CD14-positive monocyte (primary cell): ENCODE results near the gene RBM7. TPM values are rescaled to one million over a fixed set of nuclear protein-coding genes. Genes with fewer than 3 reads are reported as not detected.

Experiments used
- DNase-seq, 3 donors: peaks; one replicate each; pipeline ENCODE4 v3.0.0-alpha.2; 2011 to 2022
- H2AFZ ChIP-seq: 2 replicates; pipeline ENCODE4 v1.6.0; 2012; ENCODE audit warnings: mild to moderate bottlenecking, low read depth, low read length, inconsistent platforms; ENCODE audit not compliant: insufficient read depth, poor library complexity, severe bottlenecking
- H3K27ac ChIP-seq, 2 donors: 1 replicate in 1 of 2; 2 replicates in 1 of 2; pipeline ENCODE4 v1.5.1; 2012 to 2013; ENCODE audit warnings: low read length in 2 of 2, control low read depth in 1 of 2, inconsistent platforms in 1 of 2, low read depth in 1 of 2, mild to moderate bottlenecking in 1 of 2
- H3K27me3 ChIP-seq, 2 donors: one replicate each; pipeline versions ENCODE4 v1.6.0 to v1.6.1; 2011 to 2013; ENCODE audit warnings: low read length in 2 of 2; ENCODE audit not compliant: control insufficient read depth in 2 of 2, insufficient read depth in 2 of 2
- H3K36me3 ChIP-seq, 2 donors: replicated peaks in 1 of 2; 1 replicate in 1 of 2; 2 replicates in 1 of 2; pipeline versions ENCODE4 v1.5.1 to v1.6.1; 2012 to 2013; ENCODE audit warnings: low read length in 2 of 2, control low read depth in 1 of 2, inconsistent platforms in 1 of 2, mild to moderate bottlenecking in 1 of 2; ENCODE audit not compliant: insufficient read depth in 2 of 2, control insufficient read depth in 1 of 2
- H3K4me1 ChIP-seq, 2 donors: 1 replicate in 1 of 2; 2 replicates in 1 of 2; pipeline versions ENCODE4 v1.5.1 to v1.6.1; 2012 to 2013; ENCODE audit warnings: low read length in 2 of 2, control low read depth in 1 of 2, inconsistent platforms in 1 of 2, mild to moderate bottlenecking in 1 of 2, moderate library complexity in 1 of 2; ENCODE audit not compliant: insufficient read depth in 2 of 2, control insufficient read depth in 1 of 2
- H3K4me2 ChIP-seq: replicated peaks from 2 replicates; pipeline ENCODE3; 2012; ENCODE audit warnings: low read length, moderate library complexity, mild to moderate bottlenecking; ENCODE audit not compliant: poor library complexity, severe bottlenecking; ENCODE audit errors: extremely low read depth
- H3K4me3 ChIP-seq, 3 experiments: fragments of 200-600 bp in 1 of 3; sonication (generic) in 1 of 3; replicated peaks in 1 of 3; 1 replicate in 2 of 3; 2 replicates in 1 of 3; pipeline ENCODE4 v1.5.1; 2011 to 2013; ENCODE audit warnings: low read length in 3 of 3, mild to moderate bottlenecking in 3 of 3, control low read depth in 2 of 3, low read depth in 2 of 3, inconsistent platforms in 1 of 3, moderate library complexity in 1 of 3
- H3K79me2 ChIP-seq: 2 replicates; pipeline ENCODE4 v1.6.0; 2012; ENCODE audit warnings: mild to moderate bottlenecking, control low read depth, inconsistent platforms, low read length, moderate library complexity; ENCODE audit not compliant: insufficient read depth
- H3K9ac ChIP-seq: 2 replicates; pipeline ENCODE4 v1.6.0; 2017; ENCODE audit warnings: low read length, mild to moderate bottlenecking; ENCODE audit not compliant: insufficient read depth, poor library complexity, severe bottlenecking
- H3K9me3 ChIP-seq, 2 donors: replicated peaks in 1 of 2; 1 replicate in 1 of 2; 2 replicates in 1 of 2; pipeline versions ENCODE4 v1.5.1 to v1.6.1; 2012 to 2013; ENCODE audit warnings: low read length in 2 of 2, control low read depth in 1 of 2; ENCODE audit not compliant: control insufficient read depth in 1 of 2, insufficient read depth in 1 of 2
- H4K20me1 ChIP-seq: 2 replicates; pipeline ENCODE4 v1.6.0; 2012; ENCODE audit warnings: mild to moderate bottlenecking, low read length, control low read depth, moderate library complexity; ENCODE audit not compliant: insufficient read depth
- H3K27ac Mint-ChIP-seq, 7 donors: one replicate each; pipeline ENCODE4 v1.8.0; 2020; ENCODE audit warnings: mild to moderate bottlenecking in 7 of 7, mixed read lengths in 7 of 7, moderate library complexity in 6 of 7, inconsistent platforms in 2 of 7
- H3K27me3 Mint-ChIP-seq, 3 donors: one replicate each; pipeline ENCODE4 v1.8.0; 2021 to 2022; ENCODE audit warnings: low read depth in 3 of 3, mild to moderate bottlenecking in 3 of 3, mixed read lengths in 3 of 3, moderate library complexity in 3 of 3, inconsistent platforms in 1 of 3
- H3K36me3 Mint-ChIP-seq, 2 donors: one replicate each; pipeline ENCODE4 v1.8.0; 2020; ENCODE audit warnings: mixed read lengths in 2 of 2, inconsistent platforms in 1 of 2, mild to moderate bottlenecking in 1 of 2
- H3K4me1 Mint-ChIP-seq: one replicate; pipeline ENCODE4 v1.8.0; 2020; ENCODE audit warnings: mild to moderate bottlenecking, mixed read lengths
- H3K4me3 Mint-ChIP-seq, 2 donors: one replicate each; pipeline ENCODE4 v1.8.0; 2020; ENCODE audit warnings: mild to moderate bottlenecking in 2 of 2, mixed read lengths in 2 of 2, moderate library complexity in 1 of 2
- H3K9me3 Mint-ChIP-seq, 7 donors: one replicate each; pipeline ENCODE4 v1.8.0; 2020 to 2022; ENCODE audit warnings: mixed read lengths in 7 of 7, mild to moderate bottlenecking in 6 of 7, moderate library complexity in 6 of 7, inconsistent platforms in 2 of 7
- WGBS: methylation state at CpG from one replicate; pipeline ENCODE4 v1.1.5; 2013; ENCODE audit warnings: missing lambda C conversion rate; ENCODE audit not compliant: insufficient coverage; 5-methylcytosine and 5-hydroxymethylcytosine counted together
- intact Hi-C, 2 donors: fragments of 100-400 bp; cut with micrococcal nuclease; formaldehyde crosslinking; loops; one replicate each; pipeline versions ENCODE4 v1.15.0 to v1.15.1; 2023
- polyA plus RNA-seq, 3 donors: library from polyadenylated mRNA; depleted of rRNA in 1 of 3; unstranded in 2 of 3; stranded (reverse) in 1 of 3; fragments of 300-500 nt in 2 of 3; fragments of >200 nt in 1 of 3; fragmentation: Illumina TruSeq in 2 of 3; gene quantifications; 1 replicate in 2 of 3; 2 replicates in 1 of 3; pipeline ENCODE4 v1.2.3, GENCODE V29; 2012 to 2021
- TF ChIP-seq, protein P1 (sequence below): fragments of 200-600 bp; IDR thresholded peaks from one replicate; pipeline ENCODE4 v1.8.0; 2022; ENCODE audit warnings: antibody characterized with exemption, mild to moderate bottlenecking

RBM7 gene
- polyA plus RNA-seq, 3 donors: 27.3 to 36.3 (median 32.4) TPM

DNA sequence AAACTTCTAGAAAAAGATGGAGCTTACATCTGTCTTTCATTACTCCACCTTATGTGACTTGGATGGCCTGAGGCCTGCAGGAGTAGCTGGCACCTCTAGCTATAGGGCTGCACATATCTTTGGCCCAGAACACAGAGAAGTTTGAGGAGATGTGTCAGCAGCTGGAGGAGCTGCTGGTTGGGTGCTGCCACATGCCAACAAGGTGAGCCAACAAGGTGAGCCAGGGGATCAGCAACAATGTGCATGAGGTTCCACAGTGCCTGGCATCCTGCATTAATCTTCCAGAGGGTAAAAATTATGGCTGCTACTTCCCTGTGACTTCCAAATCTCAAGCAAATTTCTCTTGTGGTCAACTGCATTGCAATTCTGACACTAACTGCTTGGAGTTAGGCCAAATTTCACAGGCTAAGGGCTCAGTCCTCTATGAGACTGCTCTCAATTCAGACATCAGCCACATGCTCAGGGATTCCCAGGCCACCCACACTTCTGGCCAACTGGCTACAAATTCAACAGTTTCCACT is 16.0 kb downstream of the RBM7 start:
- Histone ChIP-seq H3K9ac (no peak overlapping the region), H3K4me2 (no peak overlapping the region), H3K4me1 (no peaks in the 10 kb centered on the region), H3K27me3 (no peaks in the 10 kb centered on the region), H4K20me1 (no peaks in the 10 kb centered on the region), H3K36me3 (peaks cover 7 to 19% of the 10 kb centered on the region in 2 donors), H3K27ac (no peak overlapping the region), H3K9me3 (no peaks in the 10 kb centered on the region), H2AFZ (no peak overlapping the region), H3K79me2 (no peaks in the 10 kb centered on the region), H3K4me3 (no peak overlapping the region)
- TF ChIP-seq, protein P1, sequence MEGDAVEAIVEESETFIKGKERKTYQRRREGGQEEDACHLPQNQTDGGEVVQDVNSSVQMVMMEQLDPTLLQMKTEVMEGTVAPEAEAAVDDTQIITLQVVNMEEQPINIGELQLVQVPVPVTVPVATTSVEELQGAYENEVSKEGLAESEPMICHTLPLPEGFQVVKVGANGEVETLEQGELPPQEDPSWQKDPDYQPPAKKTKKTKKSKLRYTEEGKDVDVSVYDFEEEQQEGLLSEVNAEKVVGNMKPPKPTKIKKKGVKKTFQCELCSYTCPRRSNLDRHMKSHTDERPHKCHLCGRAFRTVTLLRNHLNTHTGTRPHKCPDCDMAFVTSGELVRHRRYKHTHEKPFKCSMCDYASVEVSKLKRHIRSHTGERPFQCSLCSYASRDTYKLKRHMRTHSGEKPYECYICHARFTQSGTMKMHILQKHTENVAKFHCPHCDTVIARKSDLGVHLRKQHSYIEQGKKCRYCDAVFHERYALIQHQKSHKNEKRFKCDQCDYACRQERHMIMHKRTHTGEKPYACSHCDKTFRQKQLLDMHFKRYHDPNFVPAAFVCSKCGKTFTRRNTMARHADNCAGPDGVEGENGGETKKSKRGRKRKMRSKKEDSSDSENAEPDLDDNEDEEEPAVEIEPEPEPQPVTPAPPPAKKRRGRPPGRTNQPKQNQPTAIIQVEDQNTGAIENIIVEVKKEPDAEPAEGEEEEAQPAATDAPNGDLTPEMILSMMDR: no peak
- intact Hi-C loops: no loop called here
- Mint-ChIP-seq H3K4me1 (peaks cover 2% of the 10 kb centered on the region), H3K27ac (no peak overlapping the region), H3K4me3 (no peak overlapping the region), H3K9me3 (peaks cover 0 to 4% (median 0%) of the 10 kb centered on the region in 7 donors), H3K27me3 (peaks cover 0 to 2% (median 2%) of the 10 kb centered on the region in 3 donors), H3K36me3 (peaks cover 5 to 35% of the 10 kb centered on the region in 2 donors)
- DNase-seq: no peak

DNA sequence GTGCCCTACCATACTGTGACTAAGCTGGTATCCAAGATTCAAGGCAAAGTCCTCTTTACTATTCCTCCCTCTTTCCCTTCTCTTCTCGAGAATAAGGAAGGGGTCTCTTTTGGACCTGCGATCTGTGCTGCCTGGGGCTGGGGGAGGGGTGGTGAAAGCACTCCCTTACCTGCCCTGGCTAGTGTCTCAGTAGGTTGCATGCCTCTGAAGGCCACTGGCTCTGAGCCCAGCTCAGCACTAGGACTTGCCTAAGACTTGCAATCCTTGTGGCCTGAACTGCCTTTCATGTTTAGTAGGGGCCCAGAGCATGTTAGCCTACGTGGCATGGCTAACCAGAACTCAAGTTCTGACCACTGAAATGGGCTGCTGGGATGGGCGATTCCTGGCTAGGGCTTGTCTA is 25.8 kb downstream of the RBM7 start:
- no peak for DNase-seq
- Histone ChIP-seq H3K9me3 (no peaks in the 10 kb centered on the region), H2AFZ (no peak overlapping the region), H3K36me3 (no peaks in the 10 kb centered on the region), H3K4me1 (no peaks in the 10 kb centered on the region), H3K27ac (no peak overlapping the region), H3K79me2 (no peaks in the 10 kb centered on the region), H4K20me1 (no peaks in the 10 kb centered on the region), H3K4me3 (no peak overlapping the region), H3K4me2 (no peak overlapping the region), H3K27me3 (no peaks in the 10 kb centered on the region), H3K9ac (no peak overlapping the region)
- peaks cover 0 to 5% (median 2%) of the 10 kb centered on the region in 7 donors for H3K9me3 Mint-ChIP-seq
- H3K36me3 Mint-ChIP-seq: peaks cover 0 to 13% of the 10 kb centered on the region in 2 donors
- intact Hi-C loops: no loop called here
- peaks cover 0 to 2% (median 0%) of the 10 kb centered on the region in 3 donors for H3K27me3 Mint-ChIP-seq
- no peaks in the 10 kb centered on the region for H3K4me1 Mint-ChIP-seq
- no peak overlapping the region for H3K27ac Mint-ChIP-seq
- 100% methylated on average over 2 of the region's 4 CpGs for whole genome bisulfite sequencing
- TF ChIP-seq, protein P1: no peak
- H3K4me3 Mint-ChIP-seq: no peak overlapping the region
